WTC11 (cell line): Measurements from ENCODE around the gene ATRX. TPM values are rescaled to one million over a fixed set of nuclear protein-coding genes. Genes with fewer than 3 reads are reported as not detected.

ENCODE experiments used
- ATAC-seq: fragments of 200-7000 bp; cut with Tn5 transposase; 2 replicates; pipeline ENCODE4 v1.10.0; 2021; ENCODE audit warnings: mild to moderate bottlenecking, moderate library complexity
- CTCF ChIA-PET: fragments of 300-600 bp; sonication (Branson Sonifier 250); formaldehyde crosslinking; loops from one replicate; lab custom pipeline; 2021; ENCODE audit warnings: antibody characterized with exemption; lab: Charles Lee
- POLR2A ChIA-PET: fragments of 350-600 bp; sonication (Branson Sonifier 250); formaldehyde crosslinking; loops from one replicate; lab custom pipeline; 2021; ENCODE audit warnings: antibody characterized with exemption; lab: Charles Lee
- DNase-seq: peaks from one replicate; pipeline ENCODE4 v3.0.0; 2021; ENCODE audit warnings: low spot score
- H3K27ac Mint-ChIP-seq: 2 replicates; pipeline ENCODE4 v1.8.0; 2021; ENCODE audit warnings: mixed read lengths
- H3K27me3 Mint-ChIP-seq: 2 replicates; pipeline ENCODE4 v1.8.0; 2021; ENCODE audit warnings: low read depth, mild to moderate bottlenecking, moderate library complexity, mixed read lengths
- H3K36me3 Mint-ChIP-seq: 2 replicates; pipeline ENCODE4 v1.8.0; 2021; ENCODE audit warnings: mixed read lengths
- H3K4me1 Mint-ChIP-seq: 2 replicates; pipeline ENCODE4 v1.8.0; 2022; ENCODE audit warnings: mixed read lengths
- H3K4me3 Mint-ChIP-seq: 2 replicates; pipeline ENCODE4 v1.8.0; 2021; ENCODE audit warnings: mild to moderate bottlenecking, moderate library complexity, mixed read lengths
- H3K9me3 Mint-ChIP-seq: 2 replicates; pipeline ENCODE4 v1.8.0; 2021; ENCODE audit warnings: mixed read lengths
- CBFB ChIP-seq: sonication (generic); formaldehyde crosslinking; IDR thresholded peaks from 2 replicates; pipeline ENCODE4 v1.8.1; 2022; ENCODE audit warnings: mild to moderate bottlenecking, low read depth, missing genetic modification reagents
- E2F1 ChIP-seq: sonication (generic); formaldehyde crosslinking; IDR thresholded peaks from 2 replicates; pipeline ENCODE4 v1.8.0; 2022; ENCODE audit warnings: mild to moderate bottlenecking, missing genetic modification reagents
- ELF4 ChIP-seq: sonication (generic); formaldehyde crosslinking; IDR thresholded peaks from 2 replicates; pipeline ENCODE4 v1.8.1; 2022; ENCODE audit warnings: low read depth, mild to moderate bottlenecking, moderate library complexity, missing genetic modification reagents
- ESRRA ChIP-seq: sonication (generic); formaldehyde crosslinking; IDR thresholded peaks from 2 replicates; pipeline ENCODE4 v1.8.1; 2022; ENCODE audit warnings: mild to moderate bottlenecking, missing genetic modification reagents, borderline replicate concordance
- ETV6 ChIP-seq: sonication (generic); formaldehyde crosslinking; IDR thresholded peaks from 2 replicates; pipeline ENCODE4 v1.8.1; 2022; ENCODE audit warnings: mild to moderate bottlenecking, missing genetic modification reagents
- FOXP4 ChIP-seq: sonication (generic); formaldehyde crosslinking; IDR thresholded peaks from 2 replicates; pipeline ENCODE4 v1.8.0; 2022; ENCODE audit warnings: mild to moderate bottlenecking, missing genetic modification reagents
- IRF1 ChIP-seq: sonication (generic); formaldehyde crosslinking; IDR thresholded peaks from 2 replicates; pipeline ENCODE4 v1.8.0; 2023; ENCODE audit warnings: missing genetic modification reagents
- NFATC4 ChIP-seq: fragments of 250-450 bp; sonication (Bioruptor Pico); IDR thresholded peaks from 2 replicates; pipeline ENCODE4 v1.9.0; 2021; ENCODE audit warnings: mild to moderate bottlenecking
- NFE2L1 ChIP-seq: sonication (generic); formaldehyde crosslinking; IDR thresholded peaks from 2 replicates; pipeline ENCODE4 v1.8.1; 2023; ENCODE audit warnings: missing genetic modification reagents
- NR3C1 ChIP-seq: sonication (generic); formaldehyde crosslinking; conservative IDR thresholded peaks from 2 replicates; pipeline ENCODE4 v1.8.1; 2023; ENCODE audit warnings: low read depth, mild to moderate bottlenecking, missing genetic modification reagents
- OVOL2 ChIP-seq: fragments of 250-450 bp; sonication (Bioruptor Pico); IDR thresholded peaks from 2 replicates; pipeline ENCODE4 v1.9.0; 2021; ENCODE audit warnings: mild to moderate bottlenecking, borderline replicate concordance
- SOX15 ChIP-seq: fragments of 250-450 bp; sonication (Bioruptor Pico); IDR thresholded peaks from 2 replicates; pipeline ENCODE4 v1.9.0; 2021; ENCODE audit warnings: mild to moderate bottlenecking
- SP1 ChIP-seq: sonication (generic); formaldehyde crosslinking; conservative IDR thresholded peaks from 2 replicates; pipeline ENCODE4 v1.8.1; 2022; ENCODE audit warnings: missing genetic modification reagents
- TCF7 ChIP-seq: sonication (generic); formaldehyde crosslinking; IDR thresholded peaks from 2 replicates; pipeline ENCODE4 v1.8.0; 2022; ENCODE audit warnings: mild to moderate bottlenecking, low read depth, missing genetic modification reagents, moderate library complexity
- TP53 ChIP-seq: sonication (generic); formaldehyde crosslinking; IDR thresholded peaks from 2 replicates; pipeline ENCODE4 v1.8.1; 2023; ENCODE audit warnings: mild to moderate bottlenecking, missing genetic modification reagents
- USF1 ChIP-seq: sonication (generic); formaldehyde crosslinking; IDR thresholded peaks from 2 replicates; pipeline ENCODE4 v1.8.0; 2022; ENCODE audit warnings: mild to moderate bottlenecking, missing genetic modification reagents
- ZNF121 ChIP-seq: sonication (generic); formaldehyde crosslinking; IDR thresholded peaks from 2 replicates; pipeline ENCODE4 v1.8.0; 2023; ENCODE audit warnings: missing genetic modification reagents
- ZNF138 ChIP-seq: sonication (generic); formaldehyde crosslinking; conservative IDR thresholded peaks from 2 replicates; pipeline ENCODE4 v1.8.1; 2022; ENCODE audit warnings: mild to moderate bottlenecking, moderate library complexity, missing genetic modification reagents
- ZNF281 ChIP-seq: sonication (generic); formaldehyde crosslinking; IDR thresholded peaks from 2 replicates; pipeline ENCODE4 v1.8.0; 2023; ENCODE audit warnings: mild to moderate bottlenecking, missing genetic modification reagents
- ZNF416 ChIP-seq: fragments of 250-450 bp; sonication (Bioruptor Pico); IDR thresholded peaks from 2 replicates; pipeline ENCODE4 v1.9.0; 2021; ENCODE audit warnings: mild to moderate bottlenecking, inconsistent platforms
- ZNF532 ChIP-seq: fragments of 250-450 bp; sonication (Bioruptor Pico); IDR thresholded peaks from 2 replicates; pipeline ENCODE4 v1.9.0; 2021; ENCODE audit warnings: mild to moderate bottlenecking, borderline replicate concordance
- ZNF671 ChIP-seq: fragments of 250-450 bp; sonication (Bioruptor Pico); IDR thresholded peaks from 2 replicates; pipeline ENCODE4 v1.8.0; 2021; ENCODE audit warnings: mild to moderate bottlenecking
- total RNA-seq: library from RNA; stranded (reverse); gene quantifications from 3 replicates; pipeline ENCODE4 v1.2.3, GENCODE V29; 2021

The ATRX gene
- total RNA-seq, 1 experiment from 2014 or later, result 96.6 TPM

DNA sequence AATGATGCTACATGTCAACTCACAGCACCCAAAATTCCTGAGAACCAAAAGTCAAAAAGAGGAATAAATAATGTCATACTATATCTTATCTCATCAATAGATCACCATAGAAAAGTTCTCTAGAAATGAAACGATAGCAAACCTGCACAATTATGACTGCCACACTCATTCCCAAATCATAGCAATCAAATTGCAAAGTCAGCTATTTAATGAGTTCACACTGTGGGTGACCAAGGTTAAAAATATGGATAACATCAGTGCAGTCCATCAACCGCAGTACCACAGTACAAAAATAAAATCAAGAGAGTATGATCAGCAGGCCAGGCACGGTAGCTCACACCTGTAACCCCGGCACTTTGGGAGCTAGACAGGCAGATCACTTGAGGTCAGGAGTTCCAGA is 62.3 kb downstream of the ATRX start:
- H3K9me3 Mint-ChIP-seq, result peaks cover 10% of the 10 kb centered on the region

DNA sequence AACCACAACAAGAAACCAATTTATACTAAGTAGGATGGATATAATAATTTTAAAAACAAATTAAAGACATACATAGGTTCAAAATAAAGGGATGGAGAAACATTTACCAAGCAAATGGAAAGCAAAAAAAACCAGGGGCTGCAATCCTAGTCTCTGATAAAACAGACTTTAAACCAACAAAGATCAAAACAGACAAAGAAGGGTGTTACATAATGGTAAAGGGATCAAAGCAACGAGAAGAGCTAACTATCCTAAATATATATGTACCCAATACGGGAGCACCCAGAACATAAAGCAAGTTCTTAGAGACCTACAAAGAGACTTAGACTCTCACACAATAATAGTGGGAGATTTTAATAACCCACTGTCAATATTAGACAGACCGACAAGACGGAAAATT is 66.6 kb downstream of the ATRX start:
- H3K27ac Mint-ChIP-seq, result no peak overlapping the region
- peaks cover 12% of the 10 kb centered on the region for H3K36me3 Mint-ChIP-seq
- TF ChIP-seq ZNF138 (CRISPR knock-in tag), result no peak
- no peak for TF ChIP-seq E2F1 (CRISPR knock-in tag)
- TF ChIP-seq NFE2L1 (CRISPR knock-in tag), result no peak
- no peak for TF ChIP-seq ESRRA (CRISPR knock-in tag)
- no peak for TF ChIP-seq SOX15 (CRISPR knock-in tag)
- TF ChIP-seq ZNF416, result no peak
- no peak for TF ChIP-seq IRF1 (CRISPR knock-in tag)
- TF ChIP-seq TCF7 (CRISPR knock-in tag), result no peak
- peaks cover 26% of the 10 kb centered on the region for H3K4me1 Mint-ChIP-seq
- ChIA-PET POLR2A (no interaction called here), CTCF (no interaction called here)
- no peaks in the 10 kb centered on the region for H3K27me3 Mint-ChIP-seq
- DNase-seq, result no peak
- peaks cover 10% of the 10 kb centered on the region for H3K9me3 Mint-ChIP-seq
- ATAC-seq, result no peak
- no peak overlapping the region for H3K4me3 Mint-ChIP-seq

More for the DNA sequence above, 62.3 kb downstream of the ATRX start:
- H3K27me3 Mint-ChIP-seq, result no peaks in the 10 kb centered on the region
- ChIA-PET POLR2A (no interaction called here), CTCF (no interaction called here)
- ATAC-seq (no peak), DNase-seq (no peak)
- no peak overlapping the region for H3K27ac Mint-ChIP-seq
- peaks cover 10% of the 10 kb centered on the region; the same call in 1 of the 2 replicates for H3K36me3 Mint-ChIP-seq
- no peak overlapping the region for H3K4me3 Mint-ChIP-seq
- TF ChIP-seq ZNF121 (no peak), NR3C1 (CRISPR knock-in tag) (no peak), SP1 (no peak), ZNF281 (CRISPR knock-in tag) (no peak), ETV6 (CRISPR knock-in tag) (no peak), FOXP4 (CRISPR knock-in tag) (no peak)
- H3K4me1 Mint-ChIP-seq, result peaks cover 26% of the 10 kb centered on the region

- ChIA-PET CTCF (no interaction called here), POLR2A (no interaction called here)
- Mint-ChIP-seq H3K9me3 (no peaks in the 10 kb centered on the region), H3K27me3 (no peaks in the 10 kb centered on the region), H3K36me3 (no peaks in the 10 kb centered on the region), H3K27ac (no peak overlapping the region), H3K4me1 (no peaks in the 10 kb centered on the region), H3K4me3 (no peak overlapping the region)
- DNase-seq (no peak), ATAC-seq (no peak)
- TF ChIP-seq E2F1 (CRISPR knock-in tag) (no peak), OVOL2 (CRISPR knock-in tag) (no peak), ZNF532 (CRISPR knock-in tag) (no peak), USF1 (CRISPR knock-in tag) (no peak), NFATC4 (CRISPR knock-in tag) (no peak), ELF4 (CRISPR knock-in tag) (no peak), ZNF671 (CRISPR knock-in tag) (no peak), CBFB (CRISPR knock-in tag) (no peak), TP53 (no peak)
Measured at GRCh38 chrX:77704881-77705280, 81.1 kb downstream of the ATRX start.
